ENCODE data around the gene TIE1. TPM values are rescaled to one million over a fixed set of nuclear protein-coding genes. Genes with fewer than 3 reads are reported as not detected.

TIE1 gene
- total and polyA plus RNA-seq, 2 of the 13 experiments (the other 11 are each of a cell fraction or from before 2014, with no cell fraction given): 0.58 to 0.84 TPM

DNA sequence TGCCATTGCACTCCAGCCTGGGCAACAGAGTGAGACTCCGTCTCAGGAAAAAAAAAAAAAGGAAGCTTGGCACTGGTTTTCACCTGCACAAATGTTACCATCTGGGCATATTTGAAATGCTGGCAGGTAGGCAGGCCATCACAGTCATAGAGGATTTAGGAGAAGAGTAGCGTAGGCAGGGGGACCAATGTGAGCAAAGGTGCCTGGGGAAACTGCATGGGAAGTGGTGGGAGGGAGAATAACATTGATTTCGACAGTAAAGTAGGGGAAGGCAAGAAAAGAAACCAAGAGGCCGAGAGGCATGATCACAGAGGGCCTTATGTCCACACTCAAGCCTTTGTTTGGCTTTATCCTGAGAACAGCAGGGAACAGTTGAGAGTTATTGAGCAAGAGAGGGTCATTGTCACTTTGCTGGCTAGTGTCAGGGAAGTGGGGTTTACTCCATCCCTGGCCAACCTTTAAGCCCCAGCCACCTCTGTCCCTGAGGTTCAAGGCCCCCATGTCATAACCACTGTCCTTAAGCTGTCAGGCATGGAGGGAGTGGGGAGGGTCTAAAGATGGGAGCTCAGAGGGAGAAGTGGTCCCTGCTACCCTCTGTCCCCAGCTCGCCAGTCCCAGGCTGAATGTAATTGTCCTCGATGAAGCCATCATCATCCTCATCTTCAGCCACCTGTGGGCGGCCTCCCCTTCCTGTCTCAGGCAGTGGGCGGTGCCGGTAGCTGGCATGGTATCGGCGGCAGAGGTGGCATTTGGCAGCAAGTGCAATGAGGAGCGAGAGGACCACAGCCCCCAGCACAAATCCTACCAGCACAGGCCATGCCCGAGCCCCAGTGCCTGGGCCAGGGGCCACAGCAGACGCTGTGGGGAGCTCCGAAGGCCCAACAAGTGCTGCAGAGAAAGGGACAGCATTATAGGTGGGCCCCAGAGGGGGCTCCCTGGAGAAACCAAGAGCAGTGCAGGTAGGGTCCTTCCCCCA lies 18.3 kb upstream of the TIE1 start (continued):
- TF ChIP-seq HIVEP1 (CRISPR knock-in tag; IDR thresholded peaks at IDR 0.05): 0 out of 2 replicates have a peak, but pooled peaks have one; percentile 46
- peak; percentile 15 to 75; a peak in 2 of 4 replicates for TF ChIP-seq NR2F1 (CRISPR knock-in tag; IDR thresholded peaks at IDR 0.05)
- TF ChIP-seq, protein P1, sequence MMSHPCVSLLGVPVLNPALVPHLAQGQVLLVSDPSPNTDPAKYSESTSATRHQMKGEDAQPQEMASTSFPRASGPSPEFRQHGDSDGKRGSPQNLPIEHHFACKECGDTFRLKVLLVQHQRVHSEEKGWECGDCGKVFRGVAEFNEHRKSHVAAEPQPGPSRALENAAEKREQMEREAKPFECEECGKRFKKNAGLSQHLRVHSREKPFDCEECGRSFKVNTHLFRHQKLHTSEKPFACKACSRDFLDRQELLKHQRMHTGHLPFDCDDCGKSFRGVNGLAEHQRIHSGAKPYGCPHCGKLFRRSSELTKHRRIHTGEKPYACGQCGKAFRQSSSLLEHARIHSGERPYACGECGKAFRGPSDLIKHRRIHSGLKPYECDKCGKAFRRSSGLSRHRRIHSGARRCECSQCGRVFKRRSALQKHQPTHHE (CRISPR knock-in tag; IDR thresholded peaks at IDR 0.05; ENCODE audit: borderline replicate concordance): no peak
- no peak for TF ChIP-seq ZNF598 (CRISPR knock-in tag; IDR thresholded peaks at IDR 0.05; ENCODE audit: borderline replicate concordance)
- TF ChIP-seq, protein P2, sequence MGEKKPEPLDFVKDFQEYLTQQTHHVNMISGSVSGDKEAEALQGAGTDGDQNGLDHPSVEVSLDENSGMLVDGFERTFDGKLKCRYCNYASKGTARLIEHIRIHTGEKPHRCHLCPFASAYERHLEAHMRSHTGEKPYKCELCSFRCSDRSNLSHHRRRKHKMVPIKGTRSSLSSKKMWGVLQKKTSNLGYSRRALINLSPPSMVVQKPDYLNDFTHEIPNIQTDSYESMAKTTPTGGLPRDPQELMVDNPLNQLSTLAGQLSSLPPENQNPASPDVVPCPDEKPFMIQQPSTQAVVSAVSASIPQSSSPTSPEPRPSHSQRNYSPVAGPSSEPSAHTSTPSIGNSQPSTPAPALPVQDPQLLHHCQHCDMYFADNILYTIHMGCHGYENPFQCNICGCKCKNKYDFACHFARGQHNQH (CRISPR knock-in tag; IDR thresholded peaks at IDR 0.05): peak; percentile 35; the same call in 1 of the 2 replicates
- peak; percentile 62 for TF ChIP-seq PPARG (CRISPR knock-in tag; conservative IDR thresholded peaks at IDR 0.05)
- no peak for TF ChIP-seq SRY (CRISPR knock-in tag; IDR thresholded peaks at IDR 0.05)
- no peak for TF ChIP-seq ZNF75D (CRISPR knock-in tag; IDR thresholded peaks at IDR 0.05; ENCODE audit: borderline replicate concordance)
- TF ChIP-seq, protein P3, sequence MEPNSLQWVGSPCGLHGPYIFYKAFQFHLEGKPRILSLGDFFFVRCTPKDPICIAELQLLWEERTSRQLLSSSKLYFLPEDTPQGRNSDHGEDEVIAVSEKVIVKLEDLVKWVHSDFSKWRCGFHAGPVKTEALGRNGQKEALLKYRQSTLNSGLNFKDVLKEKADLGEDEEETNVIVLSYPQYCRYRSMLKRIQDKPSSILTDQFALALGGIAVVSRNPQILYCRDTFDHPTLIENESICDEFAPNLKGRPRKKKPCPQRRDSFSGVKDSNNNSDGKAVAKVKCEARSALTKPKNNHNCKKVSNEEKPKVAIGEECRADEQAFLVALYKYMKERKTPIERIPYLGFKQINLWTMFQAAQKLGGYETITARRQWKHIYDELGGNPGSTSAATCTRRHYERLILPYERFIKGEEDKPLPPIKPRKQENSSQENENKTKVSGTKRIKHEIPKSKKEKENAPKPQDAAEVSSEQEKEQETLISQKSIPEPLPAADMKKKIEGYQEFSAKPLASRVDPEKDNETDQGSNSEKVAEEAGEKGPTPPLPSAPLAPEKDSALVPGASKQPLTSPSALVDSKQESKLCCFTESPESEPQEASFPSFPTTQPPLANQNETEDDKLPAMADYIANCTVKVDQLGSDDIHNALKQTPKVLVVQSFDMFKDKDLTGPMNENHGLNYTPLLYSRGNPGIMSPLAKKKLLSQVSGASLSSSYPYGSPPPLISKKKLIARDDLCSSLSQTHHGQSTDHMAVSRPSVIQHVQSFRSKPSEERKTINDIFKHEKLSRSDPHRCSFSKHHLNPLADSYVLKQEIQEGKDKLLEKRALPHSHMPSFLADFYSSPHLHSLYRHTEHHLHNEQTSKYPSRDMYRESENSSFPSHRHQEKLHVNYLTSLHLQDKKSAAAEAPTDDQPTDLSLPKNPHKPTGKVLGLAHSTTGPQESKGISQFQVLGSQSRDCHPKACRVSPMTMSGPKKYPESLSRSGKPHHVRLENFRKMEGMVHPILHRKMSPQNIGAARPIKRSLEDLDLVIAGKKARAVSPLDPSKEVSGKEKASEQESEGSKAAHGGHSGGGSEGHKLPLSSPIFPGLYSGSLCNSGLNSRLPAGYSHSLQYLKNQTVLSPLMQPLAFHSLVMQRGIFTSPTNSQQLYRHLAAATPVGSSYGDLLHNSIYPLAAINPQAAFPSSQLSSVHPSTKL (CRISPR knock-in tag; IDR thresholded peaks at IDR 0.05): peak; percentile 87
- no peak; the same call in 1 of the 2 replicates for TF ChIP-seq ZSCAN21 (CRISPR knock-in tag; IDR thresholded peaks at IDR 0.05; ENCODE audit: borderline replicate concordance)
- peak; percentile 82 for TF ChIP-seq ZNF331 (CRISPR knock-in tag; IDR thresholded peaks at IDR 0.05)
- no peak for TF ChIP-seq SOX6 (IDR thresholded peaks at IDR 0.05)
- TF ChIP-seq SOX6 (CRISPR knock-in tag; IDR thresholded peaks at IDR 0.05): peak; percentile 100
- no peak for TF ChIP-seq ZNF224 (CRISPR knock-in tag; IDR thresholded peaks at IDR 0.05)
- TF ChIP-seq, protein P4, sequence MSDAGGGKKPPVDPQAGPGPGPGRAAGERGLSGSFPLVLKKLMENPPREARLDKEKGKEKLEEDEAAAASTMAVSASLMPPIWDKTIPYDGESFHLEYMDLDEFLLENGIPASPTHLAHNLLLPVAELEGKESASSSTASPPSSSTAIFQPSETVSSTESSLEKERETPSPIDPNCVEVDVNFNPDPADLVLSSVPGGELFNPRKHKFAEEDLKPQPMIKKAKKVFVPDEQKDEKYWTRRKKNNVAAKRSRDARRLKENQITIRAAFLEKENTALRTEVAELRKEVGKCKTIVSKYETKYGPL (CRISPR knock-in tag; IDR thresholded peaks at IDR 0.05): no peak
- TF ChIP-seq ZNF282 (IDR thresholded peaks at IDR 0.05; ENCODE audit: partially characterized antibody): no peak
- TF ChIP-seq, protein P5, sequence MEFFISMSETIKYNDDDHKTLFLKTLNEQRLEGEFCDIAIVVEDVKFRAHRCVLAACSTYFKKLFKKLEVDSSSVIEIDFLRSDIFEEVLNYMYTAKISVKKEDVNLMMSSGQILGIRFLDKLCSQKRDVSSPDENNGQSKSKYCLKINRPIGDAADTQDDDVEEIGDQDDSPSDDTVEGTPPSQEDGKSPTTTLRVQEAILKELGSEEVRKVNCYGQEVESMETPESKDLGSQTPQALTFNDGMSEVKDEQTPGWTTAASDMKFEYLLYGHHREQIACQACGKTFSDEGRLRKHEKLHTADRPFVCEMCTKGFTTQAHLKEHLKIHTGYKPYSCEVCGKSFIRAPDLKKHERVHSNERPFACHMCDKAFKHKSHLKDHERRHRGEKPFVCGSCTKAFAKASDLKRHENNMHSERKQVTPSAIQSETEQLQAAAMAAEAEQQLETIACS (CRISPR knock-in tag; IDR thresholded peaks at IDR 0.05): no peak
- peak; percentile 78 for TF ChIP-seq SAP130 (CRISPR knock-in tag; IDR thresholded peaks at IDR 0.05; ENCODE audit: low read depth)
- TF ChIP-seq NCOA5 (CRISPR knock-in tag; IDR thresholded peaks at IDR 0.05): no peak
- 0 out of 2 replicates have a peak, but pooled peaks have one; percentile 50 for TF ChIP-seq ZKSCAN8 (CRISPR knock-in tag; IDR thresholded peaks at IDR 0.05; ENCODE audit: borderline replicate concordance)

All from HepG2 (cell line).